Uterus (tissue), 4 donors: Measurements from ENCODE around the gene FBLN5. TPM values are rescaled to one million over a fixed set of nuclear protein-coding genes. Genes with fewer than 3 reads are reported as not detected.

ENCODE experiments used
- DNase-seq, 2 donors: peaks; one replicate each; pipeline ENCODE4 v3.0.0-alpha.2; 2019 to 2020
- H3K27ac ChIP-seq, 2 donors: fragments of 200-600 bp; sonication (generic); 1 replicate in 1 of 2; 2 replicates in 1 of 2; pipeline ENCODE4 v1.5.1; 2016 to 2018
- H3K27me3 ChIP-seq, 2 donors: fragments of 200-600 bp; sonication (generic); one replicate each; pipeline ENCODE4 v1.5.1; 2018 to 2019; ENCODE audit warnings: control low read depth in 1 of 2
- H3K36me3 ChIP-seq, 2 donors: fragments of 200-600 bp; sonication (generic); one replicate each; pipeline ENCODE4 v1.5.1; 2019; ENCODE audit warnings: control low read depth in 1 of 2
- H3K4me1 ChIP-seq, 2 donors: fragments of 200-600 bp; sonication (generic); one replicate each; pipeline ENCODE4 v1.5.1; 2018 to 2019; ENCODE audit warnings: control low read depth in 1 of 2
- H3K4me3 ChIP-seq, 2 donors: fragments of 200-600 bp; sonication (generic); 1 replicate in 1 of 2; 2 replicates in 1 of 2; pipeline ENCODE4 v1.5.1; 2018 to 2019; ENCODE audit warnings: mild to moderate bottlenecking in 1 of 2
- H3K9me3 ChIP-seq, 2 donors: fragments of 200-600 bp; sonication (generic); one replicate each; pipeline ENCODE4 v1.5.1; 2019; ENCODE audit warnings: control low read depth in 1 of 2
- CTCF ChIP-seq, 4 experiments: fragments of 200-600 bp in 2 of 4; fragments of 450-650 bp in 2 of 4; sonication (generic) in 2 of 4; IDR thresholded peaks; one replicate each; pipeline ENCODE4 v1.5.1; 2016 to 2019; ENCODE audit warnings: antibody characterized with exemption in 4 of 4, mild to moderate bottlenecking in 2 of 4, moderate library complexity in 1 of 4
- POLR2A ChIP-seq, 2 donors: fragments of 450-650 bp; IDR thresholded peaks; one replicate each; pipeline ENCODE4 v1.6.1; 2016; ENCODE audit warnings: antibody characterized with exemption in 2 of 2, mild to moderate bottlenecking in 1 of 2, moderate library complexity in 1 of 2
- intact Hi-C: fragments of 100-400 bp; cut with DNase I; formaldehyde crosslinking; loops from one replicate; pipeline ENCODE4 v1.15.1; 2023; ENCODE audit warnings: low total_unique reads
- total RNA-seq, 4 donors: library from RNA; depleted of rRNA in 3 of 4; stranded (reverse); fragments of >200 nt in 3 of 4; gene quantifications; one replicate each; pipeline versions ENCODE4 v1.1.0 to v1.2.4, GENCODE V29; 2014 to 2023
- donor health status: DM: yes; HTN: yes; CAD: no.

FBLN5 gene
- total RNA-seq, 4 donors from 2014 or later, result 48.0 to 304 (median 165) TPM

GRCh38 chr14:91919814-91920213 lies 27.7 kb downstream of the FBLN5 start:
- H3K27me3 ChIP-seq, result no peaks in the 10 kb centered on the region
- peak in 1 of 2 donors; percentile 43 for DNase-seq
- no peak for TF ChIP-seq CTCF (IDR thresholded peaks at IDR 0.05)
- peak overlapping the region; percentile 49 to 61 for H3K27ac ChIP-seq
- no peaks in the 10 kb centered on the region for H3K9me3 ChIP-seq
- intact Hi-C loops, result no loop called here
- no peak overlapping the region for H3K4me3 ChIP-seq
- H3K36me3 ChIP-seq, result no peaks in the 10 kb centered on the region
- H3K4me1 ChIP-seq, result peaks cover 0 to 5% of the 10 kb centered on the region in 2 donors

- Histone ChIP-seq H3K27me3 (no peaks in the 10 kb centered on the region), H3K4me3 (no peak overlapping the region), H3K4me1 (peaks cover 0 to 5% of the 10 kb centered on the region in 2 donors), H3K9me3 (no peaks in the 10 kb centered on the region), H3K27ac (peak overlapping the region; percentile 49 to 61), H3K36me3 (no peaks in the 10 kb centered on the region)
- peak; percentile 42 to 51 for DNase-seq
- no peak for TF ChIP-seq POLR2A (IDR thresholded peaks at IDR 0.05)
- intact Hi-C loops, result no loop called here
These were observed 29.2 kb downstream of the FBLN5 start for GRCh38 chr14:91918186-91918883.

GRCh38 chr14:91912035-91912434 lies 35.5 kb downstream of the FBLN5 start:
- Histone ChIP-seq H3K27ac (no peak overlapping the region), H3K4me1 (no peaks in the 10 kb centered on the region), H3K27me3 (no peaks in the 10 kb centered on the region), H3K36me3 (no peaks in the 10 kb centered on the region), H3K4me3 (no peak overlapping the region), H3K9me3 (no peaks in the 10 kb centered on the region)
- DNase-seq, result no peak
- intact Hi-C loops, result no loop called here
- TF ChIP-seq CTCF (IDR thresholded peaks at IDR 0.05) (no peak), POLR2A (IDR thresholded peaks at IDR 0.05) (no peak)

- no peak overlapping the region for H3K4me3 ChIP-seq
- H3K36me3 ChIP-seq, result no peaks in the 10 kb centered on the region
- no peaks in the 10 kb centered on the region for H3K4me1 ChIP-seq
- DNase-seq, result no peak
- no peaks in the 10 kb centered on the region for H3K9me3 ChIP-seq
- H3K27me3 ChIP-seq, result no peaks in the 10 kb centered on the region
- H3K27ac ChIP-seq, result no peak overlapping the region
- intact Hi-C loops, result no loop called here
- TF ChIP-seq CTCF (IDR thresholded peaks at IDR 0.05) (peak; percentile 22 to 46 (median 30)), POLR2A (IDR thresholded peaks at IDR 0.05) (no peak)
These were observed 35.9 kb downstream of the FBLN5 start for GRCh38 chr14:91911474-91912032.

- TF ChIP-seq POLR2A (IDR thresholded peaks at IDR 0.05), result no peak
- TF ChIP-seq CTCF (IDR thresholded peaks at IDR 0.05), result no peak
- DNase-seq, result no peak
- Histone ChIP-seq H3K27ac (no peak overlapping the region), H3K27me3 (no peaks in the 10 kb centered on the region), H3K36me3 (no peaks in the 10 kb centered on the region), H3K4me1 (no peaks in the 10 kb centered on the region), H3K9me3 (no peaks in the 10 kb centered on the region), H3K4me3 (no peak overlapping the region)
- intact Hi-C loops, result no loop called here
These were observed 37.3 kb downstream of the FBLN5 start for GRCh38 chr14:91910196-91910595.
